ENCODE results near the gene TMCO4. TPM values are rescaled to one million over a fixed set of nuclear protein-coding genes. Genes with fewer than 3 reads are reported as not detected.
"Not testable (repeated sequence)": the region's sequence is repeated elsewhere in the genome, so short reads cannot be mapped to it uniquely, and the experiment has no call there.

The TMCO4 gene
- total and polyA plus RNA-seq, 3 donors from 2014 or later, result 10.5 to 17.7 (median 14.9) TPM

DNA sequence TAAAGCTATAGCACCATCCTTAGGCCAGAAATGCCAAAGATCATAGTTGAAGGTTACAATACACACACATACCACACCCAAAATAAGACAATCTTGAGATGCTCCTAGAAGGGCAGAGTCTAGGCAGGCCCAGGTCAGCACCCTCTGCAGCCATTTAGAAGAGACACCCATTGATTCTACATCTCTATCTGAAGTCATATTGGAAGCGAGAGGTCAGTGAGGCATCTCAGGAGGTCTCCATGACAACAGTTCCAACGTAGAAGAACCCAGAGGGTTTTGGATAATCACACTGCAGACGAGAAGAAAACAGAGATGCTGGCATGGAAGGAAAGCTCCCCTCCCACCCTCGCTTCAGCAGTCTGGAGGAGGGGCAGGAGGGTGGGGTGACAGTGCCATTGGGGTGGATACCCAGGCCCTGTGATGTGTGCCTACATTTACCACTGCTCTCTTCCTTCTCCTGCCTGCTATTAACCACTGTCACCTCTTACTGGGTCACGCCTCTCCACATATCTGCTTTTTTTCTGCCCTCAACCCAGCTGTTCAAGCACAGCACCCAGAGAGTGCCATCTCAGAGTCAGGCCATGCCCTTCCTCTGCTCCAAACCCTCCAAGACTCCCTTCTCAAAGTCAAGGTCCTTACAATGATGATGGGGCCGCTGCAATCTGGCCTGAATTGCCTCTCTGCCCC lies 6.2 kb downstream of the TMCO4 start:
- H3K4me3 ChIP-seq, result no peak overlapping the region
- no peaks in the 10 kb centered on the region for H3K36me3 ChIP-seq (ENCODE audit: low read depth, missing control alignments)
- H3K9me3 ChIP-seq, result no peaks in the 10 kb centered on the region
- no peak for DNase-seq
- 85 to 86% methylated on average over 6 of the region's 6 CpGs for WGBS, 2 donors
- TF ChIP-seq, protein P1, sequence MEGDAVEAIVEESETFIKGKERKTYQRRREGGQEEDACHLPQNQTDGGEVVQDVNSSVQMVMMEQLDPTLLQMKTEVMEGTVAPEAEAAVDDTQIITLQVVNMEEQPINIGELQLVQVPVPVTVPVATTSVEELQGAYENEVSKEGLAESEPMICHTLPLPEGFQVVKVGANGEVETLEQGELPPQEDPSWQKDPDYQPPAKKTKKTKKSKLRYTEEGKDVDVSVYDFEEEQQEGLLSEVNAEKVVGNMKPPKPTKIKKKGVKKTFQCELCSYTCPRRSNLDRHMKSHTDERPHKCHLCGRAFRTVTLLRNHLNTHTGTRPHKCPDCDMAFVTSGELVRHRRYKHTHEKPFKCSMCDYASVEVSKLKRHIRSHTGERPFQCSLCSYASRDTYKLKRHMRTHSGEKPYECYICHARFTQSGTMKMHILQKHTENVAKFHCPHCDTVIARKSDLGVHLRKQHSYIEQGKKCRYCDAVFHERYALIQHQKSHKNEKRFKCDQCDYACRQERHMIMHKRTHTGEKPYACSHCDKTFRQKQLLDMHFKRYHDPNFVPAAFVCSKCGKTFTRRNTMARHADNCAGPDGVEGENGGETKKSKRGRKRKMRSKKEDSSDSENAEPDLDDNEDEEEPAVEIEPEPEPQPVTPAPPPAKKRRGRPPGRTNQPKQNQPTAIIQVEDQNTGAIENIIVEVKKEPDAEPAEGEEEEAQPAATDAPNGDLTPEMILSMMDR (IDR thresholded peaks at IDR 0.05), result no peak
- no peak for TF ChIP-seq POLR2A (IDR thresholded peaks at IDR 0.05)
- intact Hi-C loops (cut with DNase I; ENCODE audit: low total_unique reads), result no loop called here
- no peaks in the 10 kb centered on the region for H3K27me3 ChIP-seq
- H3K4me1 ChIP-seq, result peaks cover 3% of the 10 kb centered on the region
- H3K27ac ChIP-seq, result no peak overlapping the region

DNA sequence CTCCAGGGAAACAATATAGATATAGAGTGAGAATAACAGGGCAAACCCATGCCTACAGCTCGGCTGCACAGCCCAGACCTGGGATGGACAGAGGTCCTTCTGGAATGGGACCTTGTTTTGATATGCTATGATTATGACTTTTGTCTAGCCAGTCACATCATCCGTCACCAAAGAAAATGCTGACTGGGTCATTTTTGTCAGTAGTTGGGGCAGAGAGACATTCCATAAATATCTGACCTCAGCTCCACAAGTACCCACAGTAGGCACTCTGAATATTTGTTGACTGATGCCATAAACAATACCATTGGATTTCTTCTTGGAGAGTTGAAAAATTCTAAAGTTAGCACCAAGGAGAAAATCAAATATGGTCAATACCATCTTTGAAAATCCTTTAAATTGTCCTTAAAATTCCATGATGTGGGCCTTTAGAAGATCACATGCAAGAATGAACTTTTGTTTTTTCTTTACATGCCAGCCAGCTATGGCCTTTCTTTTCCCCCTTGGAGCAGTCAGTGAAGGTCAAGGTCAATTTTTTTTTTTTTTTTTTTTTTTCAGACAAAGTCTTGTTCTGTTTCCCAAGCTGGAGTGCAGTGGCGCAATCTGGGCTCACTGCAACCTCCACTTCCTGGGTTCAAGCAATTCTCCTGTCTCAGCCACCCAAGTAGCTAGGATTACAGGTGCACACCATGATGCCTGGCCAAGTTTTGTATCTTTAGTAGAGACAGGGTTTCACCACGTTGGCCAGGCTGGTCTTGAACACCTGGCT lies 7.3 kb downstream of the TMCO4 start:
- H3K27ac ChIP-seq, result no peak overlapping the region
- TF ChIP-seq, protein P1 (IDR thresholded peaks at IDR 0.05), result no peak
- no peak for TF ChIP-seq POLR2A (IDR thresholded peaks at IDR 0.05)
- intact Hi-C loops (cut with DNase I; ENCODE audit: low total_unique reads), result no loop called here
- no peaks in the 10 kb centered on the region for H3K9me3 ChIP-seq
- H3K27me3 ChIP-seq, result no peaks in the 10 kb centered on the region
- no peaks in the 10 kb centered on the region for H3K36me3 ChIP-seq (ENCODE audit: low read depth, missing control alignments)
- H3K4me3 ChIP-seq, result no peak overlapping the region
- H3K4me1 ChIP-seq, result no peaks in the 10 kb centered on the region
- no peak for DNase-seq
- 84 to 86% methylated on average over 3 to 4 of the region's 4 CpGs for WGBS, 2 donors

DNA sequence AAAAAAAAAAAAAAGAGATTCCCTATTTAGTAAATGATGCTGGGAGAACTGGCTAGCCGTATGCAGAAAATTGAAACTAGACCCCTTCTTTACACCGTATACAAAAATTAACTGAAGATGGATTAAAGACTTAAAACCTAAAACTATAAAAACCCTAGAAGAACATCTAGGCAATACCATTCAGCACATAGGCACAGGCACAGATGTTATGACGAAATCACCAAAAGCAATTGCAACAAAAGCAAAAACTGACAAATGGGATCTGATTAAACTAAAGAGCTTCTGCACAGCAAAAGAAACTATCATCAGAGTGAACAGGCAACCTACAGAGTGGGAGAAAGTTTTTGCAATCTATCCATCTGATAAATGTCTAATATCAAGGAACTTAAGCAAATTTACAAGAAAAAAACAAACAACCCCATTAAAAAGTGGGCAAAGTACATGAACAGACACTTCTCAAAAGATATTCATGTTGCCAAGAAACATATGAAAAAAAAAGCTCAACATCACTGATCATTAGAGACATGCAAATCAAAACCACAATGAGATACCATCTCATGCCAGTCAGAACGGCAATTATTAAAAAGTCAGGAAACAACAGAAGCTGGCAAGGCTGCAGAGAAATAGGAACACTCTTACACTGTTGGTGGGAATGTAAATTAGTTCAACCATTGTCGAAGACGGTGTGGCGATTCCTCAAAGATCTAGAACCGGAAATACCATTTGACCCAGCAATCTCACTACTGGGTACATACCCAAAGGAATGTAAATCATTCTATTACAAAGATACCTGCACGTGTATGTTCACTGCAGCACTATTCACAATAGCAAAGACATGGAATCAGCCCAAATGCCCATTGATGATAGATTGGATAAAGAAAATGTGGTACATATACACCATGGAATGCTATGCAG lies 9.4 kb downstream of the TMCO4 start:
- intact Hi-C loops (cut with DNase I; ENCODE audit: low total_unique reads); H3K4me1 ChIP-seq; H3K27me3 ChIP-seq; H3K9me3 ChIP-seq; H3K36me3 ChIP-seq (ENCODE audit: low read depth, missing control alignments); H3K4me3 ChIP-seq; H3K27ac ChIP-seq; DNase-seq: not testable (repeated sequence)
- WGBS, 2 donors, result 92 to 94% methylated on average over 9 of the region's 9 CpGs

DNA sequence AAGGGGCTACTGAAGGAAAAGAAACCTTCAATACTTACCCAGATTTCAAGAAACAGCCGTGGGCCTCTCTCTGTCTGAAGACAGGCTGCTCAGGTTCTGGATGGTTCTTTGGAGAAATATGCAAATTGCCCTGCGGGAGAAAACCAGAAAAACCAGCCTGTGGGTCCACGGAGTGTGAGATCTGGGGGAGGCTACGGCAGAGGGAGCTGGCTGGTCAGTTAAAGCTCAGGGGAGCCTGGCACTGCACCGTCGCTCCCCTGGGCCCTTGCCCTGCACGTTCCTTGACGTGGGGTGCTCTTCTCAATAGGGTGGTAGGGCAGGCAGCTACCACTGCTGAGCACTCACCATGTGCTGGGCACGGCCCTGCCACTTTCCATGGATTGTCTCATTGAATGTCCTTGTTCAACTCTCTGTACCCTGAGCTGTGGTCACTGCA lies 12.7 kb downstream of the TMCO4 start:
- H3K27ac ChIP-seq, result no peak overlapping the region
- TF ChIP-seq, protein P1 (IDR thresholded peaks at IDR 0.05), result no peak
- no peak for TF ChIP-seq POLR2A (IDR thresholded peaks at IDR 0.05)
- intact Hi-C loops (cut with DNase I; ENCODE audit: low total_unique reads), result no loop called here
- H3K36me3 ChIP-seq (ENCODE audit: low read depth, missing control alignments), result no peaks in the 10 kb centered on the region
- no peaks in the 10 kb centered on the region for H3K9me3 ChIP-seq
- DNase-seq, result no peak
- 69 to 77% methylated on average over 7 to 9 of the region's 9 CpGs for WGBS, 2 donors
- no peaks in the 10 kb centered on the region for H3K4me1 ChIP-seq
- H3K4me3 ChIP-seq, result no peak overlapping the region
- H3K27me3 ChIP-seq, result no peaks in the 10 kb centered on the region

DNA sequence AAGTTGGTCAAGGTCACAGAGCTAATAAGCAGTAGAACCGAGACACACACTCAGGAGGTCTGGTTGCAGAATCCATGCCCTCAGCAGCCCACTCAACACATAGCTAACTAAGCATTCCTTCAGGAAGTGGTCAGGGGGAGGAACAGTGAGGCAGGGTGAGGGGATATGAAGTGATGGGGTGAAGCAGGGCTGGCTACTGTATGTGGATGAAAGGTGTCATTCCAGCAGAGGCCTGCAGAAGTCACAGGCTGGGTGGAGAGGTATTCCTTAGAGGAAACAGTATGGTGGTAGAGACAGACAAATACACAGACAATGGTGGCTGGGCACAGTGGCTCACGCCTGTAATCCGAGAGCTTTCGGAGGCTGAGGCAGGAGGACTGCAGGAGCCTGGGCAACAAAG lies 14.1 kb downstream of the TMCO4 start:
- WGBS, 2 donors, result 71 to 85% methylated on average over 4 of the region's 4 CpGs
- H3K27ac ChIP-seq, result no peak overlapping the region
- intact Hi-C loops (cut with DNase I; ENCODE audit: low total_unique reads), result no loop called here

More for the DNA sequence above, 14.1 kb downstream of the TMCO4 start:
- no peak for DNase-seq
- Histone ChIP-seq H3K36me3 (ENCODE audit: low read depth, missing control alignments) (no peaks in the 10 kb centered on the region), H3K9me3 (no peaks in the 10 kb centered on the region), H3K4me3 (no peak overlapping the region), H3K4me1 (no peaks in the 10 kb centered on the region), H3K27me3 (no peaks in the 10 kb centered on the region)
- TF ChIP-seq, protein P1 (IDR thresholded peaks at IDR 0.05), result no peak
- TF ChIP-seq POLR2A (IDR thresholded peaks at IDR 0.05), result no peak
